HepG2 (cell line): ENCODE measurements around the gene IKZF4. TPM values are rescaled to one million over a fixed set of nuclear protein-coding genes. Genes with fewer than 3 reads are reported as not detected.
A peak's percentile ranks its signal among the peaks of the same experiment; 100 is the strongest.

ENCODE experiments used
- CENPT ChIP-seq: sonication (generic); formaldehyde crosslinking; IDR thresholded peaks from 2 replicates; pipeline ENCODE4 v1.8.0; 2022; ENCODE audit warnings: low read depth, mild to moderate bottlenecking, moderate library complexity, missing genetic modification reagents
- FOXA3 ChIP-seq: IDR thresholded peaks from 2 replicates; pipeline ENCODE4 v1.6.1; 2016; ENCODE audit warnings: missing genetic modification reagents, missing compliant biosample characterization
- GFI1 ChIP-seq: sonication (generic); formaldehyde crosslinking; IDR thresholded peaks from 2 replicates; pipeline ENCODE4 v1.5.0; 2020; ENCODE audit warnings: missing genetic modification reagents, mild to moderate bottlenecking, borderline replicate concordance
- IRF2 ChIP-seq: IDR thresholded peaks from 2 replicates; pipeline ENCODE4 v1.6.1; 2018; ENCODE audit warnings: missing genetic modification reagents, missing compliant biosample characterization
- KAT2B ChIP-seq: fragments of 150-350 bp; IDR thresholded peaks from 2 replicates; pipeline ENCODE4 v1.6.1; 2014; ENCODE audit warnings: low read depth, low read length, borderline replicate concordance
- MAZ ChIP-seq, 2 experiments: sonication (generic) in 1 of 2; formaldehyde crosslinking in 1 of 2; IDR thresholded peaks; 2 replicates each; pipeline versions ENCODE4 v1.5.0 to v1.6.1; 2012 to 2020; ENCODE audit warnings: low read depth in 2 of 2, mild to moderate bottlenecking in 2 of 2, borderline replicate concordance in 1 of 2, improper control_type of control experiment in 1 of 2, low read length in 1 of 2, missing genetic modification reagents in 1 of 2, moderate library complexity in 1 of 2
- MLLT10 ChIP-seq: sonication (generic); formaldehyde crosslinking; IDR thresholded peaks from 2 replicates; pipeline ENCODE4 v1.4.0; 2020; ENCODE audit warnings: missing genetic modification reagents
- MXD4 ChIP-seq: IDR thresholded peaks from 2 replicates; pipeline ENCODE4 v1.6.1; 2016; ENCODE audit warnings: mild to moderate bottlenecking, missing biosample characterization, missing genetic modification reagents
- NR2F1 ChIP-seq, 2 experiments: fragments of 450-650 bp in 1 of 2; formaldehyde crosslinking in 1 of 2; IDR thresholded peaks; 2 replicates each; pipeline versions ENCODE4 v1.5.0 to v1.6.1; 2016 to 2020; ENCODE audit warnings: mild to moderate bottlenecking in 1 of 2, missing compliant biosample characterization in 1 of 2, missing genetic modification reagents in 1 of 2, moderate library complexity in 1 of 2
- ONECUT2 ChIP-seq: sonication (generic); formaldehyde crosslinking; IDR thresholded peaks from 2 replicates; pipeline ENCODE4 v1.4.0; 2020; ENCODE audit warnings: missing genetic modification reagents
- PPARG ChIP-seq: conservative IDR thresholded peaks from 2 replicates; pipeline ENCODE4 v1.6.1; 2016; ENCODE audit warnings: missing biosample characterization, missing genetic modification reagents
- RARA ChIP-seq: IDR thresholded peaks from 2 replicates; pipeline ENCODE4 v1.6.1; 2016; ENCODE audit warnings: missing genetic modification reagents, missing compliant biosample characterization
- SIN3A ChIP-seq: IDR thresholded peaks from 2 replicates; pipeline ENCODE4 v1.6.1; 2011; ENCODE audit warnings: low read depth, mild to moderate bottlenecking, control low read depth, low read length, borderline replicate concordance
- ZFY ChIP-seq: sonication (generic); formaldehyde crosslinking; IDR thresholded peaks from 2 replicates; pipeline ENCODE4 v1.4.0; 2020; ENCODE audit warnings: missing genetic modification reagents
- ZMAT5 ChIP-seq: sonication (generic); formaldehyde crosslinking; IDR thresholded peaks from 2 replicates; pipeline ENCODE4 v1.5.0; 2020; ENCODE audit warnings: mild to moderate bottlenecking, low read depth, missing genetic modification reagents, borderline replicate concordance
- ZNF17 ChIP-seq: sonication (generic); formaldehyde crosslinking; IDR thresholded peaks from 2 replicates; pipeline ENCODE4 v1.5.0; 2020; ENCODE audit warnings: mild to moderate bottlenecking, missing genetic modification reagents
- ZNF382 ChIP-seq: sonication (generic); formaldehyde crosslinking; IDR thresholded peaks from 2 replicates; pipeline ENCODE4 v1.5.0; 2020; ENCODE audit warnings: missing genetic modification reagents, mild to moderate bottlenecking, borderline replicate concordance
- ZNF713 ChIP-seq: sonication (generic); formaldehyde crosslinking; IDR thresholded peaks from 2 replicates; pipeline ENCODE4 v1.4.0; 2020; ENCODE audit warnings: mild to moderate bottlenecking, missing genetic modification reagents
- polyA plus RNA-seq, 8 experiments: library from polyadenylated mRNA; depleted of rRNA in 3 of 8; stranded (reverse) in 7 of 8; unstranded in 1 of 8; fragments of >200 nt; fragmentation: Illumina TruSeq in 4 of 8; extraction: Trizol in 4 of 8; gene quantifications; 2 replicates each; pipeline versions ENCODE4 v1.2.1 to v1.2.3, GENCODE V29; 2011 to 2016; ENCODE audit warnings: low read depth in 4 of 8, missing spikeins in 1 of 8, mixed read lengths in 1 of 8; ENCODE audit not compliant: insufficient read depth in 1 of 8
- total RNA-seq, 5 experiments: library from RNA; depleted of rRNA; stranded (reverse); fragments of >200 nt; fragmentation: Illumina TruSeq; extraction: Trizol; gene quantifications; 2 replicates each; pipeline ENCODE4 v1.2.3, GENCODE V29; 2016; ENCODE audit warnings: low read depth in 1 of 5
- TF ChIP-seq, protein P1 (sequence below): sonication (generic); formaldehyde crosslinking; IDR thresholded peaks from 2 replicates; pipeline ENCODE4 v1.5.0; 2020; ENCODE audit warnings: missing genetic modification reagents, mild to moderate bottlenecking, borderline replicate concordance
- TF ChIP-seq, protein P2 (sequence below): sonication (generic); formaldehyde crosslinking; IDR thresholded peaks from 2 replicates; pipeline ENCODE4 v1.5.1; 2020; ENCODE audit warnings: missing genetic modification reagents, mild to moderate bottlenecking, borderline replicate concordance
- TF ChIP-seq, protein P3 (sequence below): IDR thresholded peaks from 2 replicates; pipeline ENCODE4 v1.6.1; 2016; ENCODE audit warnings: missing genetic modification reagents, missing compliant biosample characterization

IKZF4 gene
- total and polyA plus RNA-seq, 2 of the 13 experiments (the other 11 are each of a cell fraction or from before 2014, with no cell fraction given), result 0.58 to 2.2 TPM

DNA sequence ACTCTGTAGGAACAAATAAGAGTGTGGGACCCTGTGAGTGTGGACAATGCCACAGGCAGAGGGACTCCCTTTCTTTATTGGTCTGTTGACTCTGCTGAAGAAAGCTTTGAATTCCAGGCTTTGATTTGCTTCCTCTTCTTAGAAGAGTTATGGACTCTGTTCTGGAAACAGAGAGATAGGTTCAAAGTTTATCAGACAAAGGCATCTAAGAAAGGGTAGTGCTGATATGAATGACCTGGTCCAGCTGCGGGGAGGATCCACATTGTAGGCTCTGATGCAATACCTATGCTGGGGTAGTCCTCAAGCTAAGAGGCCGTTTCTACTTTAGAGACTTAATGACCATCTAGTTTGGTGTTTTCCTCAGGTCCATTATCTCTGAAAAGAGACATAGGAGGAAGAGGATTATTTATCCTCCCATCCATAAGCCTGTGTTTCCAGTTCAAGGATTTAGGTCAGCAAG lies 10.7 kb upstream of the IKZF4 start (continued):
- TF ChIP-seq, protein P1, sequence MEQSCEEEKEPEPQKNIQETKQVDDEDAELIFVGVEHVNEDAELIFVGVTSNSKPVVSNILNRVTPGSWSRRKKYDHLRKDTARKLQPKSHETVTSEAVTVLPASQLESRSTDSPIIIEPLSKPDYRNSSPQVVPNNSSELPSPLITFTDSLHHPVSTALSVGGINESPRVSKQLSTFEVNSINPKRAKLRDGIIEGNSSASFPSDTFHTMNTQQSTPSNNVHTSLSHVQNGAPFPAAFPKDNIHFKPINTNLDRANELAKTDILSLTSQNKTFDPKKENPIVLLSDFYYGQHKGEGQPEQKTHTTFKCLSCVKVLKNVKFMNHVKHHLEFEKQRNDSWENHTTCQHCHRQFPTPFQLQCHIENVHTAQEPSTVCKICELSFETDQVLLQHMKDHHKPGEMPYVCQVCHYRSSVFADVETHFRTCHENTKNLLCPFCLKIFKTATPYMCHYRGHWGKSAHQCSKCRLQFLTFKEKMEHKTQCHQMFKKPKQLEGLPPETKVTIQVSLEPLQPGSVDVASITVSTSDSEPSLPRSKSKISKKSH (CRISPR knock-in tag), result no peak
- TF ChIP-seq CENPT (CRISPR knock-in tag) (no peak), ZNF713 (CRISPR knock-in tag) (no peak), NR2F1 (CRISPR knock-in tag; IDR thresholded peaks at IDR 0.05) (peak; percentile 66 to 73), PPARG (CRISPR knock-in tag) (peak; percentile 64; the same call in 1 of the 2 replicates), IRF2 (CRISPR knock-in tag) (peak; percentile 59; the same call in 1 of the 2 replicates), FOXA3 (CRISPR knock-in tag) (peak; percentile 76), MXD4 (peak; percentile 26; the same call in 1 of the 2 replicates), ZNF382 (CRISPR knock-in tag) (no peak), RARA (peak; percentile 78), ZFY (CRISPR knock-in tag) (no peak), MAZ (IDR thresholded peaks at IDR 0.05; ENCODE audit: borderline replicate concordance, low read depth, low read length) (no peak), MAZ (CRISPR knock-in tag; IDR thresholded peaks at IDR 0.05; ENCODE audit: low read depth) (no peak), ZMAT5 (CRISPR knock-in tag) (no peak), MLLT10 (no peak), ONECUT2 (CRISPR knock-in tag) (no peak), SIN3A (no peak), GFI1 (CRISPR knock-in tag) (peak; percentile 99), KAT2B (no peak), ZNF17 (no peak)
- TF ChIP-seq, protein P2, sequence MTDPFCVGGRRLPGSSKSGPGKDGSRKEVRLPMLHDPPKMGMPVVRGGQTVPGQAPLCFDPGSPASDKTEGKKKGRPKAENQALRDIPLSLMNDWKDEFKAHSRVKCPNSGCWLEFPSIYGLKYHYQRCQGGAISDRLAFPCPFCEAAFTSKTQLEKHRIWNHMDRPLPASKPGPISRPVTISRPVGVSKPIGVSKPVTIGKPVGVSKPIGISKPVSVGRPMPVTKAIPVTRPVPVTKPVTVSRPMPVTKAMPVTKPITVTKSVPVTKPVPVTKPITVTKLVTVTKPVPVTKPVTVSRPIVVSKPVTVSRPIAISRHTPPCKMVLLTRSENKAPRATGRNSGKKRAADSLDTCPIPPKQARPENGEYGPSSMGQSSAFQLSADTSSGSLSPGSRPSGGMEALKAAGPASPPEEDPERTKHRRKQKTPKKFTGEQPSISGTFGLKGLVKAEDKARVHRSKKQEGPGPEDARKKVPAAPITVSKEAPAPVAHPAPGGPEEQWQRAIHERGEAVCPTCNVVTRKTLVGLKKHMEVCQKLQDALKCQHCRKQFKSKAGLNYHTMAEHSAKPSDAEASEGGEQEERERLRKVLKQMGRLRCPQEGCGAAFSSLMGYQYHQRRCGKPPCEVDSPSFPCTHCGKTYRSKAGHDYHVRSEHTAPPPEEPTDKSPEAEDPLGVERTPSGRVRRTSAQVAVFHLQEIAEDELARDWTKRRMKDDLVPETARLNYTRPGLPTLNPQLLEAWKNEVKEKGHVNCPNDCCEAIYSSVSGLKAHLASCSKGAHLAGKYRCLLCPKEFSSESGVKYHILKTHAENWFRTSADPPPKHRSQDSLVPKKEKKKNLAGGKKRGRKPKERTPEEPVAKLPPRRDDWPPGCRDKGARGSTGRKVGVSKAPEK (CRISPR knock-in tag), result no peak
- TF ChIP-seq, protein P3, sequence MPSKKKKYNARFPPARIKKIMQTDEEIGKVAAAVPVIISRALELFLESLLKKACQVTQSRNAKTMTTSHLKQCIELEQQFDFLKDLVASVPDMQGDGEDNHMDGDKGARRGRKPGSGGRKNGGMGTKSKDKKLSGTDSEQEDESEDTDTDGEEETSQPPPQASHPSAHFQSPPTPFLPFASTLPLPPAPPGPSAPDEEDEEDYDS (CRISPR knock-in tag), result peak; percentile 34; the same call in 1 of the 2 replicates
